ENCODE measurements around the gene TAB3. TPM values are rescaled to one million over a fixed set of nuclear protein-coding genes. Genes with fewer than 3 reads are reported as not detected.

The TAB3 gene, protein sequence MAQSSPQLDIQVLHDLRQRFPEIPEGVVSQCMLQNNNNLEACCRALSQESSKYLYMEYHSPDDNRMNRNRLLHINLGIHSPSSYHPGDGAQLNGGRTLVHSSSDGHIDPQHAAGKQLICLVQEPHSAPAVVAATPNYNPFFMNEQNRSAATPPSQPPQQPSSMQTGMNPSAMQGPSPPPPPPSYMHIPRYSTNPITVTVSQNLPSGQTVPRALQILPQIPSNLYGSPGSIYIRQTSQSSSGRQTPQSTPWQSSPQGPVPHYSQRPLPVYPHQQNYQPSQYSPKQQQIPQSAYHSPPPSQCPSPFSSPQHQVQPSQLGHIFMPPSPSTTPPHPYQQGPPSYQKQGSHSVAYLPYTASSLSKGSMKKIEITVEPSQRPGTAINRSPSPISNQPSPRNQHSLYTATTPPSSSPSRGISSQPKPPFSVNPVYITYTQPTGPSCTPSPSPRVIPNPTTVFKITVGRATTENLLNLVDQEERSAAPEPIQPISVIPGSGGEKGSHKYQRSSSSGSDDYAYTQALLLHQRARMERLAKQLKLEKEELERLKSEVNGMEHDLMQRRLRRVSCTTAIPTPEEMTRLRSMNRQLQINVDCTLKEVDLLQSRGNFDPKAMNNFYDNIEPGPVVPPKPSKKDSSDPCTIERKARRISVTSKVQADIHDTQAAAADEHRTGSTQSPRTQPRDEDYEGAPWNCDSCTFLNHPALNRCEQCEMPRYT
- total RNA-seq (2022; extraction: Qiagen RNA extraction; ENCODE audit: low read depth) = 4.4 to 10.8 TPM (median 10.2 TPM) in 5 replicates

DNA sequence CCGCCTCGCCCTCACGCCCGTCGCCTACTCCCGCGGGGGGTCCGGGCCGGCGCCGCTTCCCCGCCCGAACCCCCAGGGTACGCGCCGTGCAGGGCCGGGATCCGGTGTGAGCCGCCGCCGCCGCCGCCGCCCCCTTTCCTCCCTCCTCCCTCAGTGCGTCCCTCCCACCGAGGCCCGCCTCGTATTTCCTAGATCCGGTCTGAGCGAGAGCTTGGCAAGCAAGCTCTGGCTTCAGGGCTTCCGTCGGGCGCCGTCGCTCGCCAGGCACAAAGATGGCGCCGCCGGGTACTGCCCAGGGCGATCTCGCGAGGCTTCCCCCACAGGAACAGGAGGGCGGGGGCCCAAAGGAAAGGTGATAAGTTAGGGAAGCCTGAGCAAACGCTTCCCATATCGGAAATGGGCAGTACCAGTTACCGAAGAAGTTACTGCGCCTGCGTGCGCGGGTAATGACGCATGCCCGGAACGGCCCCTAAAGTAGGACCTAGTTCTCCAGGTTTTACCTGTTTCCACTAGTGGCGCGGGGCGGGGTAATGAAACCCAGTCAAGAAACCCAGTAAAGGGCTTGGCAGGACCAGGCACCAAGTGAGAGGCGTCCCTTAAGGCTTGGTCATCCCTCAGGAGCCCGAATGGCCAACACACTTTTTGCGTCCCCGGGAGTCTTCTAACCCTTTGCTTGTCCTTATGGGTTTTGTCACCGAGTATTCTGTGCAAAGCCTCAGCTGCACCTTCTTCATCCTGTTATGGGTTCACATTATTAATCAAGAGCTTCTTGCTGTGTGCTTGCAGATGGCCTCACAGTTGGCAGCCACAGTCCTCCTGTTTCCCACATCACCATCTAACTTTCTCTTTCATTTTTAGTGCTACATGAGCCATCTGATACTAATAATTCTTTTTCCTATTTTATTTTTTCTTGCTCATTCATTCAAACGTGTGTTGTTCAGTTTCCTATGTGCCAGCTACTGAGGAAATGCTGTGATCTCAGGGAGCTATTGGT is at the start of gene TAB3:
TSS of gene TAB3 (minus strand) at position 108 of the 994 bp plus-strand sequence. CDS start 29,666 bp downstream, outside the sequence.

Other genes starting within 250 kb of the TAB3 start
- gene GK, start 235.8 kb downstream of the TAB3 start, total RNA-seq (2022; extraction: Qiagen RNA extraction; ENCODE audit: low read depth) = 1.3 to 2.2 TPM (median 2.1 TPM) in 5 replicates
- not detected in 5 replicates for gene FTHL17, start 182.8 kb upstream of the TAB3 start, total RNA-seq (2022; extraction: Qiagen RNA extraction; ENCODE audit: low read depth)

All from A549 treated with RU486 at 1 μM for 4 hours (cell line).